GM12891 (cell line): ENCODE measurements around the gene KCNN4.

Source experiments
- DNase-seq: peaks from one replicate; pipeline ENCODE4 v3.0.0; 2011; ENCODE audit warnings: low spot score; ENCODE audit not compliant: insufficient read length
- FAIRE-seq: peaks from 2 replicates; lab custom pipeline; 2011; peaks lifted over from hg19 to GRCh38; lab: Jason Lieb, UNC
- PAX5 ChIP-seq: IDR thresholded peaks from 2 replicates; pipeline ENCODE4 v1.6.1; 2011; ENCODE audit warnings: low read length, moderate library complexity, mild to moderate bottlenecking; ENCODE audit not compliant: insufficient read depth, severe bottlenecking
- POLR2A ChIP-seq: IDR thresholded peaks from 2 replicates; pipeline ENCODE4 v1.6.1; 2011; ENCODE audit warnings: low read depth, low read length, control low read depth
- POLR2AphosphoS5 ChIP-seq: IDR thresholded peaks from 2 replicates; pipeline ENCODE4 v1.6.1; 2011; ENCODE audit warnings: low read depth, low read length, control low read depth
- POU2F2 ChIP-seq: IDR thresholded peaks from 2 replicates; pipeline ENCODE4 v1.6.1; 2011; ENCODE audit warnings: low read depth, mild to moderate bottlenecking, control low read depth, low read length, moderate library complexity
- SPI1 ChIP-seq: IDR thresholded peaks from 2 replicates; pipeline ENCODE4 v1.6.1; 2011; ENCODE audit warnings: low read depth, low read length, control low read depth
- TAF1 ChIP-seq: IDR thresholded peaks from 2 replicates; pipeline ENCODE4 v1.6.1; 2011; ENCODE audit warnings: low read depth, low read length, control low read depth

The KCNN4 gene

DNA sequence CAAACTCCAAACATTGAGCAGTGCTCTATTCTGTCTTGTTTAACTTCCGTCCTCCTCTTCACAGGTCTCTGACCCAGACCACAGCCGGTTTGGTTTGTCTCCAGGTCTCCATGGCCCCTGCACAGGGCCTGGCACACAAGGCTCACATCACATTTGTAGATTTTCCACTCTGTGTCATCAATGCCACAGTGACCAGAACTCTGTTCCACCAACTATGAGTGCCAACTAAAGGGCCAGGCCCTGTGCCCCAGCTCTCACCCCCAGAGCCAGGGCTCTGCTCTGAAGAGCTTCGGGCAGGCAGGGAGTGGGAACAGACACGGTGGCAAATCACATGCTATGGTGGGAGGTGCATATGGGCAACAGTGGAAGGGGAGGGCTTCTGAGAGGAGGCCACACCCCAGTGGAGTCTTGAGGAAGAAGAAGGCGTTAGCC is 42.0 kb downstream of the KCNN4 start:
- no peak for FAIRE-seq
- TF ChIP-seq POU2F2 (no peak), SPI1 (no peak), POLR2A (no peak), POLR2AphosphoS5 (no peak), PAX5 (no peak), TAF1 (no peak)
- no peak for DNase-seq

GRCh38 chr19:43735957-43736356 is 44.8 kb downstream of the KCNN4 start:
- TF ChIP-seq SPI1 (no peak), POLR2A (no peak)
- FAIRE-seq, result no peak
- DNase-seq, result no peak

GRCh38 chr19:43735013-43735412 is 45.8 kb downstream of the KCNN4 start:
- DNase-seq (no peak), FAIRE-seq (no peak)
- TF ChIP-seq SPI1, result no peak
- TF ChIP-seq POLR2AphosphoS5, result no peak
- TF ChIP-seq POU2F2, result no peak

DNA sequence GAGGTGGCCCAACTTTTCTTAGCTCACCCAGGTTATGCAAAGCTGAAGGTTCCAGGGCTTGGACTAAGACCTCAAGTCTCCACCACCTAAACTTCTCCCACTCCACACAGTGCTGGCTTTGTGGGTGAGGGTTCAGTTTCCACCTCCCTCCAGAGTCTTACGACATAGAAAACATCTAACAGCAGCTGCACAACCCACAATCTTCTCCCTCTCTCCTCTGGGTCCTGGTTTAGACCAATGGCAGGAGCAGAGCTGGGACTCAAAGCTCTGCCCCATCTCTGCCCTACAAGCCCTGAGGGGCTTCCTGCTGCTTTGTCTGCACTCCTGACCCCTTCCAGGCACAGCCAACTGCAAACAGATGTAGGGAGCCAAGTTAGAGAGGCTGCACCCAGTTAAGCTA is 48.9 kb downstream of the KCNN4 start:
- no peak for FAIRE-seq

DNA sequence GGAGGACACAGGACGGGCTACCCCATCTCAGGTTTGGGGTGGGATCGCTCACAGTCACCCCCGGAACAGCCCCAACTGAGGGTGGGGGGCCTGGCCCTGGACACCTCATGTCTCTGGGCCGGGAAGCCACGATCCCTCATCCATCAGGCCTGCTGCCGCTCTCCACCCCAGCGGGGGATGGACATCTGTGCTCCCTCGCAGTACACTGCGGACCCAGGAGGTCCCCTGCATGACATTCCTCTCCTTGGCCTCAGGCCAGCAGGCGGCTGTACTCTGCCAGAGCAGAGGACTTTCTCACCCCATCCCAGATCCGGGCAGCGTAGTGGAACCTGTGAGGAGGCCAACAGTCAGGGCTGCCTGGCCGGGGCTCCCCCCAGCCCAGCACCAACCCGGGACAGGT is 49.4 kb downstream of the KCNN4 start:
- no peak for FAIRE-seq
- no peak for DNase-seq
- TF ChIP-seq POU2F2 (no peak), POLR2A (no peak), POLR2AphosphoS5 (no peak), SPI1 (no peak), TAF1 (no peak), PAX5 (no peak)

More for the DNA sequence above, 48.9 kb downstream of the KCNN4 start:
- no peak for TF ChIP-seq POU2F2
- no peak for TF ChIP-seq SPI1
- no peak for TF ChIP-seq TAF1
- TF ChIP-seq PAX5, result no peak
- no peak for TF ChIP-seq POLR2AphosphoS5
- no peak for TF ChIP-seq POLR2A
- no peak for DNase-seq

DNA sequence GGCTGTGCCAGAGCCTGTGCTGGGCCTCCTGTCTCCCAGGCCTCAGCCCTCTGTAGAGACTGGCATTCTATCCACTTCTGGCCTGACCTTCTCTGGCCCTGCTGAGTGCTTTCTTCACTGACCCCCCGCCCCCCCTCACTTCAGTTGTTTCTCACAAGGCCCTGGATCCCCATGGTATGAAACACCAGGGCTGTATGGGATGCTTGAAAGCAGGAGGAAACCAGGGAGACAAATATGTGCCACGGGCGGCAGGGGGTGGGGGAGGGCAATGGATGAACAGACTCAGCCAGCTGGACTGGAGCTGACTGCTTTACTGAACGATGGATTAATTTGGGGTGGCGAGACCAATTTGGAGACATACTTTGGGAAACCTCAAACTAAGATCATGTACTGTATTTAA is 50.9 kb downstream of the KCNN4 start:
- no peak for TF ChIP-seq POLR2AphosphoS5
- TF ChIP-seq POU2F2, result no peak
- no peak for TF ChIP-seq PAX5
- no peak for TF ChIP-seq TAF1
- no peak for TF ChIP-seq POLR2A
- no peak for TF ChIP-seq SPI1
- FAIRE-seq, result no peak
- DNase-seq, result no peak

DNA sequence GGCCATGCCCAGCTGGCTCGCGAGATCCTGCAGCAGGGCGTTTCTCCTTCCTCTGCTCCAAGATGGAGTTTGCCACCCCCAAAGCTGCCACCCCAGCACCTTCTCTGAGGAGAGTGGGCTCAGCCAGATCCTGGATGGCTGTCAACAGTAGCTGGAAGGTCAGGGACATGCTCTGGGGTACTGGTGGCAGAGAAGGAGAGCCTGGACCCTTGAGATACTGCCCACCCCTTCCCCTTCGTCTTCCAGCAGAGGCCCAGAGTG is 53.2 kb downstream of the KCNN4 start:
- TF ChIP-seq PAX5, result no peak
- no peak for TF ChIP-seq POLR2AphosphoS5
- TF ChIP-seq POU2F2, result no peak
- TF ChIP-seq SPI1, result no peak
- TF ChIP-seq POLR2A, result no peak
- TF ChIP-seq TAF1, result no peak
- FAIRE-seq (no peak), DNase-seq (no peak)

GRCh38 chr19:43726736-43727592 is 53.8 kb downstream of the KCNN4 start:
- no peak for DNase-seq
- TF ChIP-seq POLR2AphosphoS5 (no peak), PAX5 (no peak), TAF1 (no peak), SPI1 (no peak)

GRCh38 chr19:43725468-43725867 is 55.3 kb downstream of the KCNN4 start:
- DNase-seq (no peak), FAIRE-seq (peak; percentile 89)
- no peak for TF ChIP-seq TAF1
- TF ChIP-seq SPI1, result peak; percentile 86
- no peak for TF ChIP-seq PAX5

More at GRCh38 chr19:43726736-43727592, 53.8 kb downstream of the KCNN4 start:
- peak; percentile 78 for FAIRE-seq

GRCh38 chr19:43724896-43725295 is 55.9 kb downstream of the KCNN4 start:
- FAIRE-seq (no peak), DNase-seq (no peak)
- TF ChIP-seq SPI1 (no peak), PAX5 (no peak), POLR2AphosphoS5 (no peak), TAF1 (no peak), POU2F2 (no peak)

DNA sequence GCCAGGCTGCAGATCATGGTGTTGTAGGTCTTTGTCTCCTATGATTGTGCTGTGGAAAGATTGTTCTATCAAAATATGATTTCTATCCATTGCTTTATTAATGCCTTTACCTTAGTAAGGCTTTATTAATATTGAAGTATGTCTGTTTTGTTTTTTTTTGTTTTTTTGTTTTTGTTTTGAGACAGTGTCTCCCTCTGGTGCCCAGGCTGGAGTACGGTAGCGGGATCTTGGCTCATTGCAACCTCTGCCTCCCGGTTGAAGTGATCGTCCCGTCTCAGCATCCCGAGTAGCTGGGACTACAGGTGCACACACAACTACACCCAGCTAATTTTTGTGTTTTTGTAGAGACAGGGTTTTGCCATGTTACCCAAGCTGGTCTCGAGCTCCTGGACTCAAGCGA is 57.2 kb downstream of the KCNN4 start:
- DNase-seq (no peak), FAIRE-seq (no peak)
- TF ChIP-seq PAX5 (no peak), SPI1 (no peak)
